K562 (cell line): Measurements from ENCODE around the gene RFNG. TPM values are rescaled to one million over a fixed set of nuclear protein-coding genes. Genes with fewer than 3 reads are reported as not detected.

ENCODE experiments used
- CSDE1 ChIP-seq, 2 experiments: fragments of 450-650 bp; IDR thresholded peaks; 2 replicates each; pipeline ENCODE4 v1.6.1; 2016; ENCODE audit warnings: mild to moderate bottlenecking in 1 of 2
- ESRRB ChIP-seq: fragments of 250-450 bp; sonication (Bioruptor Pico); IDR thresholded peaks from 2 replicates; pipeline ENCODE4 v1.5.0; 2020; ENCODE audit warnings: mild to moderate bottlenecking, moderate library complexity, borderline replicate concordance
- GTF2A2 ChIP-seq: IDR thresholded peaks from 2 replicates; pipeline ENCODE4 v1.6.1; 2016; ENCODE audit warnings: mild to moderate bottlenecking, missing genetic modification characterization, missing compliant biosample characterization
- GTF2F1 ChIP-seq: IDR thresholded peaks from 2 replicates; pipeline ENCODE4 v1.6.1; 2011; ENCODE audit warnings: low read depth, low read length, improper control_type of control experiment
- HDAC2 ChIP-seq: fragments of 450-650 bp; IDR thresholded peaks from 2 replicates; pipeline ENCODE4 v1.6.1; 2016; ENCODE audit warnings: mild to moderate bottlenecking
- HLTF ChIP-seq: fragments of 450-650 bp; IDR thresholded peaks from 2 replicates; pipeline ENCODE4 v1.6.1; 2016
- NBN ChIP-seq: fragments of 450-650 bp; IDR thresholded peaks from 2 replicates; pipeline ENCODE4 v1.6.1; 2016; ENCODE audit warnings: low read depth, mild to moderate bottlenecking
- RBM25 ChIP-seq: fragments of 200-400 bp; formaldehyde crosslinking; IDR thresholded peaks from 2 replicates; pipeline ENCODE4 v1.6.1; 2018; ENCODE audit warnings: low read length, low read depth, moderate library complexity; ENCODE audit not compliant: severe bottlenecking
- TEAD2 ChIP-seq: fragments of 450-650 bp; IDR thresholded peaks from 2 replicates; pipeline ENCODE4 v1.6.1; 2016; ENCODE audit warnings: missing genetic modification characterization, control low read depth, missing compliant biosample characterization
- ZC3H4 ChIP-seq: sonication (generic); formaldehyde crosslinking; IDR thresholded peaks from 2 replicates; pipeline ENCODE4 v1.9.0; 2021; ENCODE audit warnings: missing genetic modification reagents, borderline replicate concordance
- ZNF232 ChIP-seq: sonication (generic); formaldehyde crosslinking; IDR thresholded peaks from 2 replicates; pipeline ENCODE4 v1.8.0; 2022; ENCODE audit warnings: mild to moderate bottlenecking, missing genetic modification reagents
- polyA plus RNA-seq, 8 experiments: library from polyadenylated mRNA; depleted of rRNA in 4 of 8; stranded (reverse) in 5 of 8; unstranded in 3 of 8; fragments of >200 nt; fragmentation: Nextera tagmentation in 2 of 8; fragmentation: Illumina TruSeq in 1 of 8; extraction: Ambion mirVana in 2 of 8; extraction: Trizol in 1 of 8; gene quantifications; 2 replicates each; pipeline versions ENCODE4 v1.2.1 to v1.2.3, GENCODE V29; 2011 to 2014; ENCODE audit warnings: inconsistent platforms in 1 of 8, missing spikeins in 1 of 8
- total RNA-seq, 7 experiments: library from RNA; depleted of rRNA in 6 of 7; stranded (reverse); fragments of >200 nt in 6 of 7; fragmentation: Illumina TruSeq in 2 of 7; extraction: Trizol in 2 of 7; gene quantifications; 2 replicates each; pipeline versions ENCODE4 v1.2.1 to v1.2.3, GENCODE V29; 2011 to 2021; ENCODE audit warnings: low replicate concordance in 1 of 7
- TF ChIP-seq, protein P1 (sequence below): fragments of 250-450 bp; sonication (Bioruptor Pico); IDR thresholded peaks from 2 replicates; pipeline ENCODE4 v1.9.0; 2021; ENCODE audit warnings: mild to moderate bottlenecking, inconsistent platforms
- TF ChIP-seq, protein P2 (sequence below): sonication (generic); formaldehyde crosslinking; IDR thresholded peaks from 2 replicates; pipeline ENCODE4 v1.8.0; 2022; ENCODE audit warnings: mild to moderate bottlenecking, low read depth, missing genetic modification reagents
- TF ChIP-seq, protein P3 (sequence below): fragments of 450-650 bp; IDR thresholded peaks from 2 replicates; pipeline ENCODE4 v1.6.1; 2016; ENCODE audit warnings: mild to moderate bottlenecking, moderate library complexity

RFNG gene
- total and polyA plus RNA-seq, 9 of the 15 experiments (the other 6 are each of a cell fraction or from before 2014, with no cell fraction given), result 0.32 to 32.8 (median 9.5) TPM

DNA sequence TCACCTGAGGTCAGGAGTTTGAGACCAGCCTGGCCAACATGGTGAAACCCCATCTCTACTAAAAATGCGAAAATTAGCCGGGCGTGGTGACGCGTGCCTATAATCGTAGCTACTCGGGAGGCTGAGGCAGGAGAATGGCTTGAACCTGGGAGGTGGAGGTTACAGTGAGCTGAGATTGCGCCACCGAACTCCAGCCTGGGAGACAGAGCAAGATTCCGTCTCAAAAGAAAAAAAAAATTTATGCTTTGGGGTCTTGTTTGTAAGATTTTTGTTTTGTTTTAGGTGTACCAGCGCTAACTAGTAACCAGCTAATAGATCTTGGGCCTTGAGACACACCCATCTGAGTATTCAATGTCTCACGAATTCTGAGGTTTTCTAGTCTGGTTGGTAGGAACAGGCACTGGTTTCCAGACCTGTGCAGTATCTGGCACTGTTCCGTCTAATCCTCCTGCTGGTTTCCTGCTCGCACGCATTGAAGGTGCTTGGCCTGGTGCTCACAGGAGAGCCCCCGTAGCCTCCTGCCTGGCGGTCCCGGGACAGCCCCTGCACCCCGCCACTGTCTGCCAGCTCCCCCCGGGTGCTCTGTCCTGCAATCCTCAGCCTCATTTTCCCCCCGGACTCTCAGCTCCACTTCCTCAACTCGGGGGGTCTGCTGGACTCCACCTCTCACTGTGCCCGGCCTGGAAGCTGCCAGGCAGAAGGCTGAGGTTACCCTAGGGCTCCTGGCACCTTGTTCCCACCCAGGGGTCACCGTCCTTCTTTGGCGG lies 24.6 kb upstream of the RFNG start (continued):
- no peak for TF ChIP-seq TEAD2 (tag)
- TF ChIP-seq, protein P1, sequence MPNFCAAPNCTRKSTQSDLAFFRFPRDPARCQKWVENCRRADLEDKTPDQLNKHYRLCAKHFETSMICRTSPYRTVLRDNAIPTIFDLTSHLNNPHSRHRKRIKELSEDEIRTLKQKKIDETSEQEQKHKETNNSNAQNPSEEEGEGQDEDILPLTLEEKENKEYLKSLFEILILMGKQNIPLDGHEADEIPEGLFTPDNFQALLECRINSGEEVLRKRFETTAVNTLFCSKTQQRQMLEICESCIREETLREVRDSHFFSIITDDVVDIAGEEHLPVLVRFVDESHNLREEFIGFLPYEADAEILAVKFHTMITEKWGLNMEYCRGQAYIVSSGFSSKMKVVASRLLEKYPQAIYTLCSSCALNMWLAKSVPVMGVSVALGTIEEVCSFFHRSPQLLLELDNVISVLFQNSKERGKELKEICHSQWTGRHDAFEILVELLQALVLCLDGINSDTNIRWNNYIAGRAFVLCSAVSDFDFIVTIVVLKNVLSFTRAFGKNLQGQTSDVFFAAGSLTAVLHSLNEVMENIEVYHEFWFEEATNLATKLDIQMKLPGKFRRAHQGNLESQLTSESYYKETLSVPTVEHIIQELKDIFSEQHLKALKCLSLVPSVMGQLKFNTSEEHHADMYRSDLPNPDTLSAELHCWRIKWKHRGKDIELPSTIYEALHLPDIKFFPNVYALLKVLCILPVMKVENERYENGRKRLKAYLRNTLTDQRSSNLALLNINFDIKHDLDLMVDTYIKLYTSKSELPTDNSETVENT (CRISPR knock-in tag), result no peak
- no peak for TF ChIP-seq ZC3H4
- TF ChIP-seq, protein P2, sequence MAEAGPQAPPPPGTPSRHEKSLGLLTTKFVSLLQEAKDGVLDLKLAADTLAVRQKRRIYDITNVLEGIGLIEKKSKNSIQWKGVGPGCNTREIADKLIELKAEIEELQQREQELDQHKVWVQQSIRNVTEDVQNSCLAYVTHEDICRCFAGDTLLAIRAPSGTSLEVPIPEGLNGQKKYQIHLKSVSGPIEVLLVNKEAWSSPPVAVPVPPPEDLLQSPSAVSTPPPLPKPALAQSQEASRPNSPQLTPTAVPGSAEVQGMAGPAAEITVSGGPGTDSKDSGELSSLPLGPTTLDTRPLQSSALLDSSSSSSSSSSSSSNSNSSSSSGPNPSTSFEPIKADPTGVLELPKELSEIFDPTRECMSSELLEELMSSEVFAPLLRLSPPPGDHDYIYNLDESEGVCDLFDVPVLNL (CRISPR knock-in tag), result no peak
- TF ChIP-seq GTF2F1, result no peak
- no peak for TF ChIP-seq RBM25
- TF ChIP-seq, protein P3, sequence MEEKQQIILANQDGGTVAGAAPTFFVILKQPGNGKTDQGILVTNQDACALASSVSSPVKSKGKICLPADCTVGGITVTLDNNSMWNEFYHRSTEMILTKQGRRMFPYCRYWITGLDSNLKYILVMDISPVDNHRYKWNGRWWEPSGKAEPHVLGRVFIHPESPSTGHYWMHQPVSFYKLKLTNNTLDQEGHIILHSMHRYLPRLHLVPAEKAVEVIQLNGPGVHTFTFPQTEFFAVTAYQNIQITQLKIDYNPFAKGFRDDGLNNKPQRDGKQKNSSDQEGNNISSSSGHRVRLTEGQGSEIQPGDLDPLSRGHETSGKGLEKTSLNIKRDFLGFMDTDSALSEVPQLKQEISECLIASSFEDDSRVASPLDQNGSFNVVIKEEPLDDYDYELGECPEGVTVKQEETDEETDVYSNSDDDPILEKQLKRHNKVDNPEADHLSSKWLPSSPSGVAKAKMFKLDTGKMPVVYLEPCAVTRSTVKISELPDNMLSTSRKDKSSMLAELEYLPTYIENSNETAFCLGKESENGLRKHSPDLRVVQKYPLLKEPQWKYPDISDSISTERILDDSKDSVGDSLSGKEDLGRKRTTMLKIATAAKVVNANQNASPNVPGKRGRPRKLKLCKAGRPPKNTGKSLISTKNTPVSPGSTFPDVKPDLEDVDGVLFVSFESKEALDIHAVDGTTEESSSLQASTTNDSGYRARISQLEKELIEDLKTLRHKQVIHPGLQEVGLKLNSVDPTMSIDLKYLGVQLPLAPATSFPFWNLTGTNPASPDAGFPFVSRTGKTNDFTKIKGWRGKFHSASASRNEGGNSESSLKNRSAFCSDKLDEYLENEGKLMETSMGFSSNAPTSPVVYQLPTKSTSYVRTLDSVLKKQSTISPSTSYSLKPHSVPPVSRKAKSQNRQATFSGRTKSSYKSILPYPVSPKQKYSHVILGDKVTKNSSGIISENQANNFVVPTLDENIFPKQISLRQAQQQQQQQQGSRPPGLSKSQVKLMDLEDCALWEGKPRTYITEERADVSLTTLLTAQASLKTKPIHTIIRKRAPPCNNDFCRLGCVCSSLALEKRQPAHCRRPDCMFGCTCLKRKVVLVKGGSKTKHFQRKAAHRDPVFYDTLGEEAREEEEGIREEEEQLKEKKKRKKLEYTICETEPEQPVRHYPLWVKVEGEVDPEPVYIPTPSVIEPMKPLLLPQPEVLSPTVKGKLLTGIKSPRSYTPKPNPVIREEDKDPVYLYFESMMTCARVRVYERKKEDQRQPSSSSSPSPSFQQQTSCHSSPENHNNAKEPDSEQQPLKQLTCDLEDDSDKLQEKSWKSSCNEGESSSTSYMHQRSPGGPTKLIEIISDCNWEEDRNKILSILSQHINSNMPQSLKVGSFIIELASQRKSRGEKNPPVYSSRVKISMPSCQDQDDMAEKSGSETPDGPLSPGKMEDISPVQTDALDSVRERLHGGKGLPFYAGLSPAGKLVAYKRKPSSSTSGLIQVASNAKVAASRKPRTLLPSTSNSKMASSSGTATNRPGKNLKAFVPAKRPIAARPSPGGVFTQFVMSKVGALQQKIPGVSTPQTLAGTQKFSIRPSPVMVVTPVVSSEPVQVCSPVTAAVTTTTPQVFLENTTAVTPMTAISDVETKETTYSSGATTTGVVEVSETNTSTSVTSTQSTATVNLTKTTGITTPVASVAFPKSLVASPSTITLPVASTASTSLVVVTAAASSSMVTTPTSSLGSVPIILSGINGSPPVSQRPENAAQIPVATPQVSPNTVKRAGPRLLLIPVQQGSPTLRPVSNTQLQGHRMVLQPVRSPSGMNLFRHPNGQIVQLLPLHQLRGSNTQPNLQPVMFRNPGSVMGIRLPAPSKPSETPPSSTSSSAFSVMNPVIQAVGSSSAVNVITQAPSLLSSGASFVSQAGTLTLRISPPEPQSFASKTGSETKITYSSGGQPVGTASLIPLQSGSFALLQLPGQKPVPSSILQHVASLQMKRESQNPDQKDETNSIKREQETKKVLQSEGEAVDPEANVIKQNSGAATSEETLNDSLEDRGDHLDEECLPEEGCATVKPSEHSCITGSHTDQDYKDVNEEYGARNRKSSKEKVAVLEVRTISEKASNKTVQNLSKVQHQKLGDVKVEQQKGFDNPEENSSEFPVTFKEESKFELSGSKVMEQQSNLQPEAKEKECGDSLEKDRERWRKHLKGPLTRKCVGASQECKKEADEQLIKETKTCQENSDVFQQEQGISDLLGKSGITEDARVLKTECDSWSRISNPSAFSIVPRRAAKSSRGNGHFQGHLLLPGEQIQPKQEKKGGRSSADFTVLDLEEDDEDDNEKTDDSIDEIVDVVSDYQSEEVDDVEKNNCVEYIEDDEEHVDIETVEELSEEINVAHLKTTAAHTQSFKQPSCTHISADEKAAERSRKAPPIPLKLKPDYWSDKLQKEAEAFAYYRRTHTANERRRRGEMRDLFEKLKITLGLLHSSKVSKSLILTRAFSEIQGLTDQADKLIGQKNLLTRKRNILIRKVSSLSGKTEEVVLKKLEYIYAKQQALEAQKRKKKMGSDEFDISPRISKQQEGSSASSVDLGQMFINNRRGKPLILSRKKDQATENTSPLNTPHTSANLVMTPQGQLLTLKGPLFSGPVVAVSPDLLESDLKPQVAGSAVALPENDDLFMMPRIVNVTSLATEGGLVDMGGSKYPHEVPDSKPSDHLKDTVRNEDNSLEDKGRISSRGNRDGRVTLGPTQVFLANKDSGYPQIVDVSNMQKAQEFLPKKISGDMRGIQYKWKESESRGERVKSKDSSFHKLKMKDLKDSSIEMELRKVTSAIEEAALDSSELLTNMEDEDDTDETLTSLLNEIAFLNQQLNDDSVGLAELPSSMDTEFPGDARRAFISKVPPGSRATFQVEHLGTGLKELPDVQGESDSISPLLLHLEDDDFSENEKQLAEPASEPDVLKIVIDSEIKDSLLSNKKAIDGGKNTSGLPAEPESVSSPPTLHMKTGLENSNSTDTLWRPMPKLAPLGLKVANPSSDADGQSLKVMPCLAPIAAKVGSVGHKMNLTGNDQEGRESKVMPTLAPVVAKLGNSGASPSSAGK, result no peak
- TF ChIP-seq CSDE1 (IDR thresholded peaks at IDR 0.05), result no peak
- no peak for TF ChIP-seq HLTF
- TF ChIP-seq ESRRB, result no peak
- TF ChIP-seq NBN, result no peak
- no peak for TF ChIP-seq HDAC2
- no peak for TF ChIP-seq GTF2A2
- TF ChIP-seq ZNF232 (CRISPR knock-in tag), result no peak
